NCI-H187 treated with DMSO at 0.1 percent for 48 hours (cell line): ENCODE data around the gene FBXO15.

Source experiments
- DNase-seq: peaks from one replicate; lab custom pipeline; 2025; lab: John Stamatoyannopoulos, UW

The FBXO15 gene, protein sequence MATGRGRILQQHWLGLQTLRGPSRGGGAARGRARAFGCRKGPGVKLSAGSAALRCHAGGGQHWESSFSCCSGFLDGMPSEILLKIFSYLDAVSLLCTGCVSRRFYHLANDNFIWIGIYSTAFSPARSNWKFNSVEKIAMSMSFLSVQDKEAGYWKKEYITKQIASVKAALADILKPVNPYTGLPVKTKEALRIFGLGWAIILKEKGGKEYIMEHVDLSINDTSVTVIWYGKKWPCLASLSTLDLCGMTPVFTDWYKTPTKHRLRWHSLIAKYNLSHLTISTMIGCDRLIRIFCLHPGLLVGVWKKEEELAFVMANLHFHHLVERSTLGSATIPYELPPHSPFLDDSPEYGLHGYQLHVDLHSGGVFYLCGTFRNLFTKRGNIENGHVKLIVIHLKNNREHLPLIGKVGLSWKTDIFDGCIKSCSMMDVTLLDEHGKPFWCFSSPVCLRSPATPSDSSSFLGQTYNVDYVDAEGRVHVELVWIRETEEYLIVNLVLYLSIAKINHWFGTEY

DNA sequence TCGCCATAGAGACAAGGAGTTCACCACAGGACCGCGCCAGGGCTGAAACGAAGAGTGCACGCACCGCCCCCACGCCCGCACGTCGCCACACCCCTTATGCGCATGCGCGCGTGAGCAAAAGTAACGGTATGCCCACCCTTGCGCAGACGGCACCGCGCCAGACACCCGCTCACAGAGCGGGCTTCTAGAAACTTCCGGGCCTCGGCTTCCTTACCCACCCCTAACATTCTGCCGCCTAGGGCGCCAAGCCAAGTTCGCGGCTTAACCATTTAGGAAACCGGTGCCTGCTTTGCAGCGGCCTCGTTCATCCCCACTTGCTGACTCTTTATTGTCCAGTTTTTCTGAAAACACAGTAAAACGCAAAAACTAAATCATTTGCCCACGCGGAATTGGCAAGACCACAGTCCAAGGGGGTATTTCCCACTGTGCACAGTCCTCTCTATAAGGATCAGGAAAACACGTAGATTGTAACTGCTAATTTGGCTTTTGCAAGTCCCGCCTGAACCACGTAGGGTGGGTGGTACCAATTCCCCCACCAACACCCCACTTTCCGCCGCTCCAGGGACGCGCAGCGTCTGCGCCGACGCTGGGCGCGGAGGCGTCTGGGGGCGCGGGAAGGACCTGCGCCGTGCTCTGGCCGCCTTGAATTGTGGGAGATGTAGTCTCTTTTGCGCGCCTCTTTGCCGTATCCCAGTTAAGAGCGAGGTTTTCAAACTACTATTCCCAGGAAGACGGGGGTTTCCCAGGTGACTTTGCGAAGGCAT is at the start of gene FBXO15, which contains the start of gene TIMM21:
TSS of gene FBXO15 (minus strand) at position 56 of the 764 bp plus-strand sequence. CDS start at position 7, 49 bp downstream.
TSS of gene TIMM21 (plus strand) at position 745 of the 764 bp plus-strand sequence. CDS start 286 bp downstream, outside the sequence.
- peak; percentile 82 for DNase-seq

DNA sequence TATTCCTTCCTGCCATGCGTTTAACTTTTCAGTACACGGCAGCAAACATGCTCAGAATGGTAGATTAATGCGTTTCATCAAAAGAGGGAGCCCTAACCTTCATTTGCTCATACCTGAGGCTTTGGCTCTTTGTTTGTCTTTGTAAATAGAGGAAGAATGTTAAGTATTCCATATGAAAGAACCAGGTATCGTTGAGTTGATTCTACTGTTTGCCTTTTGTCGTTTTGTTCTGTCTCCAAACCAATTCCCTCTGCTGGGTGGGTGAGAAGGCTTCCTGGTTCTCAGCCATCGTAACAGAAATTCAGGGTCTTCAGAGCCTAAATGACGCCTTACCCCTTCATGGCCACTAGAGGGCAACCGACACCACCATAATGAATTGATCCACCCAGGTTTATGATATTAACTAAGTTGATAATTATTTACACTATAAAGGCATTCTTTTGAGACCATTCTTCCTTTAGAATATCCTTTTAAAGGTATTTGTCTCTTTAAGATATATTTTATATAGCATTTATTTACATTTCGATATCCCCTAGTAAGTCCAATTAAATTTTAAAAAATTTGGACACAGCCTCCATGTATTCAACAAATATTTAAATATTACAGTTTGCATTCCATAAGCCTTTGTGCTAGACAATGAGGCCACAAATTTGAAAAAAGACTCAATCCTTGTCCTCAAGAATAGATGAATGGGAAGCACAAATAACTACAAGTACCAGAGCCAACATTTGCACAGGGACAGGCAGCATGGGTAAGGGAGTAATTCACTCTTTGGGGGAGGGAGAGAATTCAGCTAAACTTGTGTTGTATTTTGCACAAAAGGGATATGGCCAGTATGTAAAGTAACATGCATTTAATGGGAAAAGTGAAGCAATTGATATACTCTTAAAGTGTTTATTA is 48.8 kb upstream of the FBXO15 start:
- peak; percentile 1 for DNase-seq

DNA sequence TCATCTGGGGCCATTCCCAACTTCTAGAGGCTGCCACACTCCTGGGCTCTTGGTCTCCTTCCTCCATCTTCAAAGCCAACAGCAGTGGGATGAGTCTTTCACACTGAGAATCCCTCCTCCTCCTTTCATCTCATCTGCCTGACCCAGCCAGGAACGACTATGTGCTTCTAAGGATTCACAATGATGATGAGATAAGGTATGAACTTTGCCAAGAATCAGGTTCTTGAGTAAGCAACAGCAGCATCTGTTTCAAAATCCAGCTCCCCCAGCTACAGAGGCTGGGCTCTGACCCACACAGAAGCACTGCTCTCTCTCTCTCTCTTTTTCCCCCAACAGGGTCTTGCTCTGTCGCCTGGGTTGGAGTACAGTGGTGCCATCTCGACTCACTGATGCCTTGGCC is 47.1 kb upstream of the FBXO15 start:
- DNase-seq = no peak

DNA sequence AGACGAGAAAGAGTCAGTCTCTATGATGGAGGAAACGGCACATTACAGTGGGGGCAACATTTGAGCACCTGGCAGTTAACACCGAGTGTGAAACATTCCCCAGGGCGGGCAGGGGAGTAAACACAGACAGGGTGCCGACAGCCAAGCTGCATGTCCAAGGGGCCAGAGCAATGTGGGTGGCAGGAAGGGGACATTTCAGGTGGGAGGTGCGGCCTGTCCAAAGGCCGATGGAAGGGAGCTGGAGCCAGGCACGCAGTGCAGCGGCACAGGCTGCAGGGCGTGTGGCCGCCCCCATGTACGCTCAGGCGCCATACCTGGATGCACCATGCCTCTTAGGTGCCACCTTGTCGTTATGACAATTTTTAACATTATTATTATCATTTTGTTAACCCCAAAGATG is 43.9 kb upstream of the FBXO15 start:
- DNase-seq = no peak

DNA sequence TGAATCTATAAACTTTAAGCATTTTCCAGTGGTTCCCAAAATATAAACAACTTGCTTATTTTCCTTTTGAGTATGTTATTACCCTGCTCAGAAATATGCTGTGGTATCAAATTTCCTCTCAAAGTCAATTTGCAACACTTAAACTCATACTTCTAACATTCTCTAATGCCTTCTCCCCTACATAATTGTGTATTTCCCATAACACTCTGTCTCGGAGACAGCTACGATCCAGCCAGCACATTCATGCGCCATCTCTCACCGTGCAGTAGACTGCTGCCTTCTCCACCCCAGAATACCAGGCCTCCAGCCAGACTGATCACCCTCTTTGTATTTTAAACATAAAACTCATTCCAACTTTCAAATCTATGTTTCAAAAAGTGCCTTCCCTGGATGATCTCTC is 42.5 kb upstream of the FBXO15 start:
- no peak for DNase-seq

DNA sequence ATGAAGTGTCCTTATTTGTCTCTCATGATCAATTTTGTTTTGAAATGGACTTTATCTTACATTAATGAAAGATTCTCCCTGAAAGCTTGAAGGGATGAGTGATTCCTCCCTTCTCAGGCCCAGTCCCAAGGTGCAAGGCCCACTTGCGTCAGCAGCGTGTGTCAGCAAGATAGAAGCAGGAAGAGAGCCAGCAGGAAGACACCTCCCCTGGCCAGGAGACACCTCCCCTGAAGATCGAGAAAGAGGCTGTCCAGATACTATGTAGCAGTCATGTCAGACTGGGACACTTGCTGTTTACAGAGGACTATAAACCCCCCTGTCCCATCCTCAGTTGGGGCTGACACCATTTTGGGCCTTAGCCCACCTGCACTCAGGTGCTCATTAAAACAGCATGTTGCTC is 39.0 kb upstream of the FBXO15 start:
- DNase-seq = no peak

DNA sequence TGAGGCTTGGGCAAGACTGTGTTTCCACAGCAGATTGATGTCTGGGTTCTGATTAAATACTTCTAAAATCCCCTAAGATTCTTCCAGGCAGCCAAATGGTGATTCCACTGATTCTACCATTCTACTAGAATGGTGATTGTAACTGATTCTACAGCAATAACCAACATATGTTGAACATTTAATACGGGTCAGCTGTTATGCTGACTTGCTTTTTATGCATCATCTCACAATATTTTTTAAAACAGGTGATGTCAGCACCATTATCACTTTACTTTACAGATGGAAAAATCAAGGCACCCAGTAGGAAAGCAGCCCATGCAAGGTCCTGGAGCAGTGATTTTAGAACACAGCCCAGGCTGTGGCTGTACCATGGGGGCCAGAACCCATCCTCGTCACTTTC is 38.2 kb upstream of the FBXO15 start:
- no peak for DNase-seq

DNA sequence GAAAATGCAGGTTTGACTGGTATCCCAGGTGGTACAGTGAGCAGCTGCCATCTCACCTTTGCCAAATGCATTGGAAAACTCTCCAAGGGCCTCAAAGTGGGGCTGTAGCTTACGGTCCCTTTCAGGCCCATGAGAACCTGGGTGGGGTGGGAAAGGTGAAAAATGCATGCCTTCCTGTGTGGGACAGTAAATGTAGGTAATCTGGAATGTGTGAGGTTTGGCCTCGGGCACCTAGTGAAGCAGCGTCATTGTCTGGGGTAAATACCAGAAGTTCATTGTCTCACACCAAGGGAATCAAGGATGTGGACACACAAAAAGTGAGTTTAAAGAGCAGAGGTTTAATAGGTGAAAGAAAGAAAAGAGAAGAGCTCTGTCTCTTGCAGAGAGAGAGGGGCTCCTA is 37.2 kb upstream of the FBXO15 start:
- no peak for DNase-seq

DNA sequence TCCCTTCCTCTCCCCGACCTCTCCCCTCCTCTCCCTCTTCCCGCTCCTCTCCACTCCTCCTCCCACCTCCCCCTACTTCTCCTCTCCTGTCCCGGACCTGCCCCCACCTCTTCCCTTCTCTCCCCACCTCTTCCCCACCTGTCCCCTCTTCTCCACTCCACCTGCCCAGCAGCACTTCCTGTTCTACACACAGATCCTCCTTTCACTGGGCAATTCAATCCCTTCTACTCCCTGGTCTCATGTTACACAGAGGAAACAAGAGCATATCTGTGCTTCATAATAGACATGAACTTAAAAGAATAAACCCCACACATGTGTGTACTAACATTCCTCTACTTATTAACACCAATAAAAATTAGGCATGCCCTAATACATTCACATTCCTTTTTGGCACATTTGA is 35.5 kb upstream of the FBXO15 start:
- DNase-seq = no peak

DNA sequence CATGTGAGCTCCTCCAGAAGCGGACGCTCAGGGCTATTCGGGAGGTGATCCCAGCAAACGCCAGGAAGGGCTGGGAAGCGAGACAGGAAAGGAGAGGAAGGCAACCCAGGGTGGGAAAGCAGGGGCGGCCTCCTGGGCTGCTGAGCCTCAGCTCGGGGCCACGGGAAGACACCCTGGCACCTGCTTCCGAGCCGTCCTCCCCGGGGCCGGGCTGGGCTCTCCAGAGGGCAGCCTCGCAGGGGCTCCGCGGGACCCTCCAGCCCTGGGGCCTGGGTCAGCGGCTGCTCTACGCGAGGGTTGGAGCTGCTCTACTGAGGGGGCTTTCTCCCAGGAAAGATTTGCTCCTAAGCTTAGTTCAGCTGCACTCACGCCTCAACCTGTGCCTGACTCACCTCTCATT is 34.7 kb upstream of the FBXO15 start:
- DNase-seq = no peak

DNA sequence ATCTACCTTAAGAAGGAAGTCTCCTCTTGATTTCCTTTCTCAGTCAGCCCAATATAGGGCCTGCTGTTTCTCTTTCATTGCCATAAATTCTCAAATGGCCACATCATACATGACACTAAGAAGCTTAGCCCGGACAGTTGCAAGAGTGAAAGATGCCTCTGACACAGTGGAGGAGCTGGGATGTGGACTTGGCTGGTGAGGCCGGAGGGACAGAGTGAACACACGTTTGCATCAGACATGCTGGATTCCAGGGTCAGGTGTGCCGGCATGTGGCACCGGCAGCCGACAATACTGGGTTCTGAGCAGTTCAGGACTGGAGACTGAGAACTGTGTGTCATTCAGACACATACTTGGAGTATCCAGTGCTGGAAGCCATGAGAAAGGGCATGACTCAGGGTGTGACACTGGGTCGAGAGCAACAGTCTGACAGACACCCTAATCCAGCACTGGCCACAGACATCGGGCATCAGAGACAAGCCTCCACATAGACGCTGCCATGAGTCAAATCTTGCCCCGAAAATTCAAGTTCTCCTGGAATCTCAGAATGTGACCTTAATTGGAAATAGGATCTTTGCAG is 32.1 kb upstream of the FBXO15 start:
- no peak for DNase-seq

DNA sequence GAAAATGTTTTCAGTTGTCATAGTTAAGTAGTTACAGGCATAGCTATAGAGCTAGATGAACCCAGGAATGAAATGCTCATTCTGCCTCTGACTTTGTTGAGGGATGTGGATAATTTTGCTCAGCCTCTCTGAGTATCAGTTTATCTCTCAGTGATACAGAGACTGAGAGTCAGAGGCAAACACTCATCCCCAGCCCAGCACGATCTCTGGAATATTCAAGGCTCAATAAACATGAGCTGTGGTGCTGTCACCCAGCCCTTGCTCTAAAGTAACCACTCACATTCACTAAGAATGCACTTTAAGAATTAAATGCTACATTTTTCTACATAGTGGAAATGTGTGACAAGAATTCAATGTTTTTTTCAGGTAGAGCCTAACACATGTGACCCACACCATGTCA is 31.2 kb upstream of the FBXO15 start:
- DNase-seq = no peak

DNA sequence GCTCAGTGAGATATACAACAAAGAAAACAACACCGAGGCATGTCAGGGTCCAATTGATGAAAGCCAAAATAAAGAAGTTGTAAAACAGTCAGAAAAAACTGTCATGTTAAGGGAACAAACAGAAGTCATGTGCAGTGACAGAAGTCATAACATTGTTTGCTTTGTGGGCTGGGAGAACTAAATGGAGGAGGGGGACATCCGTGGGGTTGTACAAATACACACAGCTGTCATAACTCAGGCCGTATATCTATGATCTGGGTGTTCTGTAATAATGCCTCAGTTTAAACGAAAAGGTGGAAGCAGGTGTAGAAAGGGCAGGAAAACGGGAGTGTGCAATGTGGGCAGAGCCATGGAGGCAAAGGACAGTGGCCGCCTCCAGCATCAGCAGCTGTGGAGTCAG is 28.0 kb upstream of the FBXO15 start:
- DNase-seq = no peak

DNA sequence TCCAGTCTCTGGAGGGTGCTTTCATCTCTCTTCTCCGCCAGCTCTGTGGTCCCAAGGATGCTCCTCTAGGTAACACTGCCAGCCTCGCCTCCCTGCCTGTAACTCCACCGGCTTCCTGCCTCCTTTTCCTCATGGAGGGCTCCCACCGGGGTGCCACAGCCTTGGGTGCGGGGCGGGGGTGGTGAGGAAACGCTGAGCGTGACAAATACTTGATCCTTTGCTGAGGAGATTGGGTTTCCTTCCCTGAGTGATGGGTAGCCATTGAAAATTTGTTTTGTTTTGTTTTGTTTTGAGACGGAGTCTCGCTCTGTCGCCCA is 25.8 kb upstream of the FBXO15 start:
- DNase-seq = no peak

DNA sequence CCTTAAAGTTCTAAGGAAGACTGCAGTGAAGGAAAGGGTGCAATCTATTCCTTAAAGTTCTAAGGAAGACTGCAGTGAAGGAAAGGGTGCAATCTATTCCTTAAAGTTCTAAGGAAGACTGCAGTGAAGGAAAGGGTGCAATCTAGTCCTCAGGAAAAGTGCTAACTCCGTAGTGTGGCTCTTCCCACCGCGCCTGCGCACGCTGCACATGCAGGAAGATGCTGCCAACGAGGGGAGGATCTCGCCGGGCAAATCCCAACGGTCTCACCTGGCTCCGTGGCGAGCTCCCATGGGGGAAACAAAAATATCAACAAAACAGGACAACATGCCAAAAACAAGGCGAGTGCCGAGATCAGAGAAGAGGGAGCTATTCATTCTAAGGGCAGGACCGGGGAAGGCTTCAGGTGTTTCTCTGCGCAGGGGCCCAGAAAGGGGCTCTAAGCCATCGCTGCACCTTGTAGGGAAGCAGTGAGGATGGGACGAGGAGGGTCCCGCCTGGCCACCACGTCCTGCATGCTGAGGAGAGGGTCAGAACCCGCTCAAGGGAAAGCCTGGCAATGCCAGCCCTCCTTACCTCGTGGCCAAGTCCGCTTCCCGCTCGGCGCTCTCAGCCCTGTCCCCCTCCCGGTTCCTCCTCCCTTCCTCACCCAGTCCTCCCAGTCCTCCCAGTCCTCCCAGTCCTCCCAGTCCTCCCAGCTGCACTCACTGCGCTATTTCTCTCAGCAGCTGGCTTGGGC is 25.2 kb upstream of the FBXO15 start:
- no peak for DNase-seq

DNA sequence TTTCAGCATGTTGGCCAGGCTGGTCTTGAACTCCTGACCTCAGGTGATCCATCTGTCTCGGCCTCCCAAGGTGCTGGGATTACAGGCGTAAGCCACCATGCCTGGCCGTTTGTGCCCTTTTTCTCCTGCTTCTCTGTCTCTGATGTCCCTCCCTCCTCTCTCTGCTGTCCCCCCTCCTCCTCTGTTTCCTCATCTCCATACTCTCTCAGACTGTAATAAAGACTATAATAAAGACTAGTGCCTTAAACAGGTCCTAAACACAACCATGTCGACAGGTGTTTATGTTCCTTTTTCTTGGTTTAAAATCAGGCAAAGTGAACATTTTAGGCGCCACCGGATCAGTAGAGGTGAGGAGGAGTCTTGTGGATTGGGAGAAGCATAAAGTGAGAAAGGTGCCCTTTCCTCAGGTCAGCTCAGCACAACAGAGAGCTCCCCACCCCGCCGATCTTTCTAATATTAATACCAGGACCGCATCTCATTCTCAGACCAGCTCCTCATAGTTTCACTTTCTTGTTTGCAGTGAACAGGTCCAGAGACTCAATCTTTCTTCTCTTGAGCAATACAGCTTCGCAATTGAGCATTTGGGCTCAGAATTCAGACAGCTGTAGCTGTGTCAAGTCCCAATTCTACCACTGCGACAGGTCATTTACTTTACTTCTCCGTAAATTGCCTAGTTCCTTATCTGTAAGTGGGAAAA is 24.4 kb upstream of the FBXO15 start:
- DNase-seq = no peak

DNA sequence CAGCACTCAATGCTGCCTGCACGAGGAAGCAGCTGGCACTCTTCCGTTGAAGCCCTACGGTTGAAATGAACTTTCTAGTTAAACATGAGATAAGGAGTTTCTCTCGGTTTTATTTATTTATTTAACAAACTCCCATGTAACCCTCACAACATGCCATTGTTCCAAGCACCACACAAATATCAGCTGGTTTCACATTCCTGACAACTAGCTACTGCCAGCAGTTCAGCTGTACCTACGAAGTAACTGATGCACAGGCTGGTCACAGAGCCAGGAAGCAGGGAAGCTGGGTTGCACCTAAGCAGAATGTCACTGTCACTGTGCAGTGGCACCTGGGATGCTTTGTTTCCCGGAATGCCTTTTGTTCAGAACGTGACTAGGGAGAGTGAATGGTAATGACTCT is 18.8 kb upstream of the FBXO15 start:
- no peak for DNase-seq

DNA sequence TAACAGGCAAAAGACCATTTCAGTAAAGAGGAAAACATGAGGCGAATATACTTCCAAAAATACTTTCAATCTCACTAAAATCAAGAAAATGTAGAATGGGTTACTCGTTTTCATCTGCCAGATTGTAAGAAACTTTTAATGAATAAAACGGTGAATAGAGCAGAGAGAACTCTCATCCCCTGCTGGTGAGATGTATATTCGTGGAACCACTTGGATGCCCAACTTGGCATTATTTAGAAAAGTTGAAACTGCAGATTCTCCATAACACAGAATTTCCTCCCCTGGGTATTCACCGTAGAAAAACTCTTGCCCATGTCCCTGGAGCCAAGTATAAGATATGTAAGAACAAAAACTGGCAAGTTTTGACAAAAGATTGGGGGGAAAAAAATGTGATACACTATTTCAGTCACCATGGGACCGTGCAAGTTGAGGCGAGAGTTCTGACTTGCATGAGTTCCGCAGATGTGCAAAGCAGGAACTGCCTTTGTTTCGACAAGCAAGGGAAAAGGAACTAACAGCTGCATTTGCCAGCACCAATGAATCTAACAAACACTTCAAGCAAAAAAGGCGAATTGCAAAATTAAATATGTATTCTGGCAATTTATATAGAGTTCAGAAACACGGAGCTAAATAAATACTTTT is 15.5 kb upstream of the FBXO15 start:
- no peak for DNase-seq

DNA sequence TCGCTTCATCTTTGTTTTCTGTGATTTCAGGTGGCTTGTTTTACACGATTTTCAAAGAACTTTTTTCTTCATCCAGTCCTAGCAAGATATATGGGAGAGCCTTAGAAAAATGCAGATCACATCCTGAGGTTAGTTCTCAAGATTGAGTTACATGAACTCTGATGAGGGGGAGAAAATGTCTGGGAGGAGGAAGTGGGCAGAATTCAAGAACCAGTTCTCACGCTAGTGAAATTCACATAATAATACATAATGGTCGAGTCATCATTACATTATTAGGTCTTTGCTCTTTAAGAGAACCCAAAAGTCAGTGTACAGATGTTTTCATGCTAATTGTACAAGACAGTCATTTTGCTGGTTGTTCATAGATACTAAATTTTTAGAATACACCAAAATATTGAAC is 7.6 kb upstream of the FBXO15 start:
- no peak for DNase-seq

DNA sequence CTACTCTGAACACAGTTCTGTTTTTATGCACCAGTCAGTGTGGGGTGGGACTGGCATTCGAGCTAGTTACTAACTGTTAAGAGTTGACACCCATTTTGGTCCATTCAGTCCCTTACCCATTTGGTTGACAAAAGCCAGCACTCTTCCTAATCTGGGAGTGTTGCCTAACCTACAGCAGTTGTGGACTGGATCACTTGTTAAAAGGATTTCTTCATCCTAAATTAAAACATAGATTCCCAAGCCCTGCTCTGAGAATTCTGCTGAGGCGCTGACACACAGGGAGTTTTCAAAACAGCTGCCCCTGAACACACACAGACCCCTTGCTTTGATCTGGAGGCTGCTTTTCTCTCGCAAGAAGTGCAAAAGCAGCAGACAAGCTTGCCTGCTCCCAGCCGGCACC is 7.1 kb upstream of the FBXO15 start:
- DNase-seq = no peak
